Measurements from ENCODE around the gene HIBADH.
A peak's percentile ranks its signal among the peaks of the same experiment; 100 is the strongest.

HIBADH gene

DNA sequence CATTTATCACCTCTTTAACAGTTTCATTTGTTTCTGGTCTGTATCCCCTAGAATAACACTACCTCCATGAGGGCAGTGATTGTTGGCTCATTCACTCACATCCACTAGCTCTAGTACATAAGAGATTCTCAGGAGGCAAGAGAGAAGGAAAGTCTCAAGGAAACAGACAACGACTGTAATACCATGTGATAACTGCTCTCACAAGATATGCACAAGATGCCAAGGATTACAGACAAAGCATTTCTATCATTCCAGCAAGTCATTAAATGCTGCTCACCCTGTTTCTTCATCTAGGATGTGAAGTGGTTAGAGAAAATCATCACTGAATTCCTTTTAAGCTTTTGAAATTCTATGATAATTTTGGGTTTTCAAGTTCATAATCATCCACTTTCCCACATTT lies 115.3 kb downstream of the HIBADH start:
- peak; percentile 46 for DNase-seq (ENCODE audit: low read depth)
- TF ChIP-seq, protein P1, sequence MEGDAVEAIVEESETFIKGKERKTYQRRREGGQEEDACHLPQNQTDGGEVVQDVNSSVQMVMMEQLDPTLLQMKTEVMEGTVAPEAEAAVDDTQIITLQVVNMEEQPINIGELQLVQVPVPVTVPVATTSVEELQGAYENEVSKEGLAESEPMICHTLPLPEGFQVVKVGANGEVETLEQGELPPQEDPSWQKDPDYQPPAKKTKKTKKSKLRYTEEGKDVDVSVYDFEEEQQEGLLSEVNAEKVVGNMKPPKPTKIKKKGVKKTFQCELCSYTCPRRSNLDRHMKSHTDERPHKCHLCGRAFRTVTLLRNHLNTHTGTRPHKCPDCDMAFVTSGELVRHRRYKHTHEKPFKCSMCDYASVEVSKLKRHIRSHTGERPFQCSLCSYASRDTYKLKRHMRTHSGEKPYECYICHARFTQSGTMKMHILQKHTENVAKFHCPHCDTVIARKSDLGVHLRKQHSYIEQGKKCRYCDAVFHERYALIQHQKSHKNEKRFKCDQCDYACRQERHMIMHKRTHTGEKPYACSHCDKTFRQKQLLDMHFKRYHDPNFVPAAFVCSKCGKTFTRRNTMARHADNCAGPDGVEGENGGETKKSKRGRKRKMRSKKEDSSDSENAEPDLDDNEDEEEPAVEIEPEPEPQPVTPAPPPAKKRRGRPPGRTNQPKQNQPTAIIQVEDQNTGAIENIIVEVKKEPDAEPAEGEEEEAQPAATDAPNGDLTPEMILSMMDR (IDR thresholded peaks at IDR 0.05; ENCODE audit: low read length, missing control alignments), result no peak
- no peak overlapping the region for H3K4me3 ChIP-seq (replicated peaks; ENCODE audit: low read depth, low read length)

DNA sequence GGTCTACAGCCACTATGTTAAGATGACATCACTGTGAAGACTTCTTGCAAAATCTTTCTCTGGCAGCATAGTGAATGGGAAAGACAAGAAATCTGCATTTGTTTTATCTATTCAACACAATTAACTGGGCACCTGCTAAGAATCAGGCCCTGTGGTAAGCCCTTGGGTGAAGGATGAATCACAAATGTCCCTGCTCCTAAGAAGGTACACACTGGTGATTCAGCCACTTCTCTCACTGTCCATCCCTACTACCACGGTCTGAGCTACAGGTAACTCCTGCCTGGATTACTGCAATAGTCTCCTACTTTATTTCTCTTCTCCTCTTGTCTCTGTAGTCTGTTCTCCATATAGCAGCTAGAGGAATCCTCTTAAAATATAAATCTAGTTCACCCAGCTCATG lies 116.1 kb downstream of the HIBADH start:
- DNase-seq (ENCODE audit: low read depth), result no peak
- no peak overlapping the region for H3K4me3 ChIP-seq (replicated peaks; ENCODE audit: low read depth, low read length)
- TF ChIP-seq, protein P1 (IDR thresholded peaks at IDR 0.05; ENCODE audit: low read length, missing control alignments), result no peak

DNA sequence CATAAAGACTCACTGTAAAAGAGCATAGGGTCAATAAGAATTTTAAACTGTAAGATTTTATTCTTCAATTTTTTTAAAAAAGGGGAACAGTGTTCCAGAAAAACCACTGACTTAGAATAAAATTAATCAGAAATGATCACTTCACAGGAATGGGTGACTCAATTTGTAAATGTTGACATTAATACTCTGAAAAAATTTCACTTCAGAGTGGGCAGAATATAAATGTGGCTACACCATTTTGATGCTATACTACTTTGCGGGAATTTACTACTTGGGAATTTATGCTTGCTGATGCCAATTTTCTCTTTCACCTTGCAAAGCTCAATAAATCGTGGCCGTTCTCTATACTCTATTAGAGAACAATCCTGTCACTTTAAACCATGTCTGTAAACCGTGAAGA lies 126.9 kb downstream of the HIBADH start:
- DNase-seq (ENCODE audit: low read depth), result no peak
- H3K4me3 ChIP-seq (replicated peaks; ENCODE audit: low read depth, low read length), result no peak overlapping the region
- TF ChIP-seq, protein P1 (IDR thresholded peaks at IDR 0.05; ENCODE audit: low read length, missing control alignments), result no peak

DNA sequence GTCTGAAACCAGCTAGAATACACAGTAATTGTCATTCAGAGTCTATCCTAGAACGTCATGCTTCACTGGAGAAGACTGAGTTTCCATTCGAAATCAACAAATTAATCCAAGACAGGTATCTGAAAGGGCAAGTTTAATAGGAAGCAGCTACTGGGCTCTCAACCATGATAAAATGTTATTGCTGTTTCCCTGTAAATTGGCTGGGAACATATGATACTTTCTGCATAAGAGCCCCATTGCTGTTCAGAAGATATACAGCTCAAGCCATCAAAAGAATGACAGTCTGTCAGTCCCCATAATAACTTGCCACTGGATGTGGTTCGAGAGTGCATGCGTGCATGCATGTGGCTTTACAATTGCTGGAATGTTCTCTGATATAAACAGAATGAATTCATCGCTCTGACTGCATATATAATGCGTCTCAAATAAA lies 129.0 kb downstream of the HIBADH start:
- no peak for DNase-seq (ENCODE audit: low read depth)
- no peak overlapping the region for H3K4me3 ChIP-seq (replicated peaks; ENCODE audit: low read depth, low read length)
- TF ChIP-seq, protein P1 (IDR thresholded peaks at IDR 0.05; ENCODE audit: low read length, missing control alignments), result no peak

DNA sequence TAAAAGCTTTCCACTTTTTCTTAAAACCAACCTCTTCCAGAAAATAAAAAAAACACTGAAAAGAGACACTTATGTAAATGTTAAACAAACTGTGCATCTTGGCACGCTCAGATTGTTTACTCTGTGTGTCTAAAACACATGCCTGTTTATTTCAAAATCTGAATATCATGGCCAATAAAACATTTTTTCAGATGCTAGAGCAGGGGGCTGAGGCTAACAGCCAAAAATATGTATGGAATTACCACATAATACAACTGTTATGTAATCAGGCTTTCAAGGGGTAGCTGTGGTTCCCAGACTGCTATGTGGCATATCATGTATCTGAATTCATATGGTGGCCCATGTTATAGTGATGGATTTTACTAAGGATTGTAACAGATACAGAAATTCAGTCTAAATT lies 130.4 kb downstream of the HIBADH start:
- no peak overlapping the region for H3K4me3 ChIP-seq (replicated peaks; ENCODE audit: low read depth, low read length)
- DNase-seq (ENCODE audit: low read depth), result peak; percentile 29
- TF ChIP-seq, protein P1 (IDR thresholded peaks at IDR 0.05; ENCODE audit: low read length, missing control alignments), result no peak

DNA sequence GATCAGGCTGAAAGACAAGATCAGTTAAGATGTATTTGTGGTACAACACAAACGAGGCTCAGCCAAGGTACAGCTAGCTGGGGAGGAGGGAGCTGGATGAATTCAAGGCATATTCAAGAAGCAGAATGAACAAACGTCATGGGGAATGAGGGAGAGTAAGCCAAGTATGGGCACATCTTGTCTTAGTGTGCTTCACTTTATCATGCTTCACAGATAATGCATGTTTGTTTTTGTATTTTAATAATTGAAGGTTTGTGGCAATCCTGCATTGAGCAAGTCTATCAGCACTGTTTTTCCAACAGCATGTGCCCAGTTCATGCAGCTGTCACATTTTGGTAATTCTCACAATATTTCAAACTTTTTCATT lies 135.4 kb downstream of the HIBADH start:
- no peak overlapping the region for H3K4me3 ChIP-seq (replicated peaks; ENCODE audit: low read depth, low read length)
- TF ChIP-seq, protein P1 (IDR thresholded peaks at IDR 0.05; ENCODE audit: low read length, missing control alignments), result no peak
- DNase-seq (ENCODE audit: low read depth), result peak; percentile 58

DNA sequence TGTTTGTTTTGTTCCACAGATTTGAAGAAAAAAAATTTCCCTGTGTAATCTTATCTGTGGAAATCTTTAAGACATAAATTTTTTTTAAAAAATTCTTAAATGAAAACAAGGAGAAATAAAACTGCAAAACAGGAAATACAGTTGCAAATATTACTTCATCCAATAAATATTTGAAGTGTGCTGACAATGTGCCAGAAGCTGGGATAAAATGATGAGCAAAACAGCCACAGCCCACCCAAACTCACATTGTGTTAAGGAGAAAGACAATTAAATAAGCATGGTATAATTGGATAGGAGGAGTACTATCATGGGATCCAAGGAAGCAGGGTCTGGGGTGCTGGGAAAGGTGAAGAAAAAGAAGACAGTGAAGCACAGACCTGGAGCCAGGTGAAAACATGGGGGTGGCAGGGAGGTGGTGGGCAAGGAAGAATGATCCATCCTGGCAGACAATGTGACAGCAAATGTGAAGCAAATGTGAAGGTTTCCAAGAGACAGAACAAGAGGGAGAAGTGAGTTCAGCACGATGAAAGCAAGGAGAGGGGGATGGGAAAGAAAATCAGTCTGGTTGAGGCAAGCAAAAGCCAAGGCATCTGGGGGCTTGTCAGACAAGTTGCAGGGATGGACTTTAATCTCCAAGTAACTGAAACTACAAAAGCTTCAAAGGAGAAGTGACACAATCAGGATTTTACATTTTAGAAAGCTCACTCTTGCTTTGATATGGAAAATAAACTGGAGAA lies 135.9 kb downstream of the HIBADH start:
- TF ChIP-seq, protein P1 (IDR thresholded peaks at IDR 0.05; ENCODE audit: low read length, missing control alignments), result no peak
- H3K4me3 ChIP-seq (replicated peaks; ENCODE audit: low read depth, low read length), result no peak overlapping the region
- DNase-seq (ENCODE audit: low read depth), result no peak
